NCI-H82 (cell line): ENCODE data around the gene IVL.

Experiments used
- DNase-seq: peaks from one replicate; lab custom pipeline; 2025; lab: John Stamatoyannopoulos, UW

The IVL gene, protein sequence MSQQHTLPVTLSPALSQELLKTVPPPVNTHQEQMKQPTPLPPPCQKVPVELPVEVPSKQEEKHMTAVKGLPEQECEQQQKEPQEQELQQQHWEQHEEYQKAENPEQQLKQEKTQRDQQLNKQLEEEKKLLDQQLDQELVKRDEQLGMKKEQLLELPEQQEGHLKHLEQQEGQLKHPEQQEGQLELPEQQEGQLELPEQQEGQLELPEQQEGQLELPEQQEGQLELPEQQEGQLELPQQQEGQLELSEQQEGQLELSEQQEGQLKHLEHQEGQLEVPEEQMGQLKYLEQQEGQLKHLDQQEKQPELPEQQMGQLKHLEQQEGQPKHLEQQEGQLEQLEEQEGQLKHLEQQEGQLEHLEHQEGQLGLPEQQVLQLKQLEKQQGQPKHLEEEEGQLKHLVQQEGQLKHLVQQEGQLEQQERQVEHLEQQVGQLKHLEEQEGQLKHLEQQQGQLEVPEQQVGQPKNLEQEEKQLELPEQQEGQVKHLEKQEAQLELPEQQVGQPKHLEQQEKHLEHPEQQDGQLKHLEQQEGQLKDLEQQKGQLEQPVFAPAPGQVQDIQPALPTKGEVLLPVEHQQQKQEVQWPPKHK

DNA sequence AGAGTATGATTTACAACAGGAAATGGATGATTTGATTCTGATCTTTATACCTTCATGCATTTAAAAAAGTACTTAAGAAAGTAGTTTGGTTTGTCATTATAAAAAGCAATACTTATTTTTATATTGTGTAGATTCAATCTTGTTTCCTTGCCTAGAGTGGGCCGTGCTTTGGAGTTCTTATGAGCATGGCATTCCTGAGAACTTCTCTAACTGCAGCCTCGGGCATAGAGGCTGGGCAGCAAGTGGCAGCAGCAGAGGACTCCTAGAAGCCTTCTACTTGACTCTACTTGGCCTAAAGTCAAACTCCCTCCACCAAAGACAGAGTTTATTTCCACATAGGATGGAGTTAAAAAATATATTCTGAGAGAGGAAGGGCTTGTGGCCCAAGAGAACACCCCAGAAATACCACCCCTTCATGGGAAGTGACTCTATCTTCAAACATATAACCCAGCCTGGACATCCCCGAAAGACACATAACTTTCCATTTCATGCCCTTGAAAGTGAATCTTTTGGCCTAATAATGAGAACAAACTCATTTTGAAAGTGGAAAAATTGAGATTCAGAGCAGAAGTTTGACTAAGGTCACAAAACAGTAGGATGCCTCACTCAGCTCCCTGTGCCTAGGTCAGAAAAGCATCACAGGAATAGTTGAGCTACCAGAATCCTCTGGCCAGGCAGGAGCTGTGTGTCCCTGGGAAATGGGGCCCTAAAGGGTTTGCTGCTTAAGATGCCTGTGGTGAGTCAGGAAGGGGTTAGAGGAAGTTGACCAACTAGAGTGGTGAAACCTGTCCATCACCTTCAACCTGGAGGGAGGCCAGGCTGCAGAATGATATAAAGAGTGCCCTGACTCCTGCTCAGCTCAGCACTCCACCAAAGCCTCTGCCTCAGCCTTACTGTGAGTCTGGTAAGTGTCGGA lies at the start of gene IVL:
IVL (plus strand) TSS at position 861 of the 916 bp plus-strand sequence. CDS start 1,252 bp downstream, outside the sequence.
- no peak for DNase-seq

DNA sequence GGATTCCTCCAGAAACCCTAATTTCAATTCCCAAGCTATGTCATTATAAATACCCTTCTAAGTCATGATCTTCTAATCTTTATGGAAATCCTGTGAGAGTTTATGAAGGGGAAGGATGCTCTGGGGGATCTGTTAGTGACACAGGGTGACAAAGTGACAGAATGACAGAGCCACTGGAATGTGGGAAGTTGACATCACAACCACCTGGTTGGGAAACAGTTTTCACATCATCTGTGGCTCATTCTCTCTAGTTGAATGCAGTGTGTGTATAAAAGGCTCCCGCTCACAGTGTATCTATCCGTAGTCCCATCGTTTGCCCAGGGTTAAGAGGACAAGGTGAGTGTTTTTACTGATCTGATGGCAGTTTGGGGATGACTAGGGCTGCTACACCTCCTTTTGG lies 48.6 kb upstream of the IVL start, which contains the start of gene LCE7A:
LCE7A (plus strand) TSS at position 301 of the 400 bp plus-strand sequence. CDS start 702 bp downstream, outside the sequence.
- no peak for DNase-seq

DNA sequence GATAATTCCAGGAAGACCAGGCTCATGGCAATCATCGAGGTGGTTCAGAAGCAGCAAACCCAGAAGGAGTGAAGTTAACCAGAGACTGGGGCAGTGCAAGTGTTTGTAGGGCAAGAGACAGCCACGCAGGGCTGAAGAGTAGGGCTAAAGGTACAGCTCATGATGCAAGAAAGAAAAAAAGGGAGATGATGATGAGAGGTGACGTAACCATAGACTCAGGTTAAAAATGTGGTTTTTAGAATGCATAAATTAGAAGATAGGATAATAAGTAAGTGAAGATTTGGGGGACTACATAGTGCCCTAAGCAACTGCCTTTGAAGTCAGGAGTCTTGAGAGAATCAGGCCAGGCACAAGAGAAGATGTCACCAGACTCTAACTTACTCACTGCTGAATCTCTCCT lies 48.2 kb upstream of the IVL start:
- DNase-seq: no peak

DNA sequence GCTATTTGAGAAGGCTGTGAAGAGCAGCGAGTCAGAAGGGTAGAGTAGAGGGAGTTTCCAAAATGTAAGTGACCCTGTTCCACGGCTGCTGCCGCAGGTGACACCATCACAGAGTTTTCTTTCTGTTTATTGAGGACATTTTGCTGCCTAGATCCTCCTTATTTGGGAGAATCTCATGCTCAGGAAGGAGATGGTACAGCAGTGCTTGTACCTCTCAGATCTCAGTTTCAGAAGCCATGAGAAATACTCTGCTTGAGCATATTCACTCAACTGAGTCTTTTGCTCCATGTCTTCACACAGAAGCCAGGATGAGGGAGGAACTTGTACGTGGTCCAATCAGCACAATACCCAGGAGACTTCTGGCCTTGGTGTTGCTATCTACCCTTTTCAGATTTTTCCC lies 47.0 kb upstream of the IVL start:
- no peak for DNase-seq

DNA sequence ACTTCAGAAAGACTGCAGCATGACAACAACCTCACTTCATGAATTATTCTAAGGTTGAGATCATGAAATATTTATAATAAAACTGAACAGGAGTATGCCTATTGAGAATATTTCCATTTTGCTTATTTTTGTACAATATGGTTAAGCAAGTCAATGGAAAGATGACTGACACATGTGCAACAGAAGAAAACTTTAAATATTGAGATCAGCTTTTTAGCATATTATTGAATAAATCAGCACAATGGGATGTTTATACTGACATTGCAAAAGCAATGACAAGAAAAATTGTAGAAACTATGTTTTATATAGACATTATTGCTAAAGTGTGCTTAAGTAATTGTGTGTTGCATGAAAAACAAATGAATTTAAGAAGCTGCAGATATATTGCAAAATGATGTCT lies 43.9 kb upstream of the IVL start:
- no peak for DNase-seq

DNA sequence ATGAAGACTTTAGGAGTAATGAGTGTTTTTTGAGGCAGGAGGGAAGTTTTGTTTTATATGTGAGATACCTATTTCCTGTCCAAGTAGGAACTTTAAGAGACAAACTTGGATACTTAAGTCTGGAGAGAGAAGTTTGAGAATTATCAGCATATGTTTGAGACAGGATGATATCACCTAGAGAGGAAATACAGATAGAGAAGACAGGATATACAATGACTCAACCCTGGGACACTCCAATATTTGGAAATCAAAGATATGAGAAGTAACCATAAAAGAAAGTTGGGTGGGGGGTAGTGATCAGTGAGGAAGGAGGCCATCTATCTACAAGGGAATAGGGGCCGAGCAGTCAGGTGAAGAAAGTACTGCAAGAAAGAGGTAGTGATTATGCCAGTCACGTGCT lies 42.0 kb upstream of the IVL start:
- DNase-seq: no peak

DNA sequence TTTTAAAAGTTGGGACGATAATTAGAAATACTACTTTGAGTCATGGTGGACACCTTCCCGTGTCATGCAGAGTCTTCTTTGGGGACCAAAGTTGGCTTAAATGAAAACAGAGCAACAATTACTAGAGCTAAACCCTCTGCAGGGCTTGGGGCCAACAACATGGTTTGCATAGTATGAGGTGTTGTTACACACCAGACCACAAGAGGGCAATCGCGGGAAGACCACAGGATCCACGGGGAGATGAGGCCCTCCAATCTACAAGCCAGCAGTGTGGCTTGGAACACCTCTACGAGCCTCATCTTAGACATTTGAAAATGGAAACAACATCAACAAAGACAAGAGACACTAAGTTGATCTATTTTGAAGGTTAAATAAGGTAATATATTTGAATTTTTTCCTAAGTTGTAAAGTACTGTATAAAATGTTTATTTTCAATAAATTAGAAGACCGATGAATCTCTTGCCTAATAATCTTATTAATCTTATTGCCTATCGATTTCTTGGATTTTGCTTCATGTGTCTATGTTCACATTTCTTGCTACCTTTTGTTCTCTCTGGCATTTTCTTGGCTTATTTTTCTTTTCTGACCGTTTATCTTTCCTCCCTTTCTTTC lies 38.4 kb upstream of the IVL start:
- DNase-seq: peak; percentile 85

DNA sequence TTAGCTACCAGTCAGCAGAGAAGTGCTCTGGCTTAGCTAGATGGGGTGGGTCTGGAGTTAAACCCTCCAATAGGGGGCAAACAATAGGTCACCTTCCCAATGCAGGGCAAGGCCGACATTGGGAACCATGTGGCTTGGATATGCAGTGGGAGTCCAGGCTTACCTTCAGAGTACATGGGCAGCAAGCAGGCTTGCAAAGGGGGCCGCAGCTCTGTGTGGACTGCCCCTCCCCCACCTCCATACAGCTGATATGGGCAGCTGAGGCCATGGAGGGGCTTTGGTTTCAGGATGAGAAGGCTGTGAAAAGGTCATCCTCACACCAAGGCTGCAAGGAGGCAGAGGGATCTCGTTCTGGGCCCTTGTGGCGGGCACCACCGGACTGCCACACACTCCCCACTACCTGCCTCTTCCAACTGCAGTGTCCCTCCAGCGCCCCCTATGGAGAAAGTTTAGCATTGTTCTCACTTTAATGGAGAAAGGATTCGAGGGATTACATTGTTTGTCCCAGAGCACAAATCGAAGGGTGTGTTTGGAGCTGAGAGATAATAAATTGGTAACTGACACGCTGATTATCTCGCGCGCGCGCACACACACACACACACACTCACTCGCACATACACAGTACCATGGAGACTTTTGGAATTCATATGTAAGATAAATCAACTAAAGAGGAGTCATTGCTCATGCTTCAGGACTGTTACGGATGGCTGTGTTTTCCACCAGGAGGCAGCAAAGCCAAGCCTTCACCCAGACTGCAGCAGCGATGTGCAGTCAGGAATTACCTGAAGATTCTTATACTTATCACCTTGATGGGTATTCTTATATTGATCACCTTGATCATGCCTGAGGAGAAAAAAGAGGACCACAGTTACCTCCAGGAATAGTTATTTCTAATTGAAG lies 37.3 kb upstream of the IVL start:
- DNase-seq: peak; percentile 56

DNA sequence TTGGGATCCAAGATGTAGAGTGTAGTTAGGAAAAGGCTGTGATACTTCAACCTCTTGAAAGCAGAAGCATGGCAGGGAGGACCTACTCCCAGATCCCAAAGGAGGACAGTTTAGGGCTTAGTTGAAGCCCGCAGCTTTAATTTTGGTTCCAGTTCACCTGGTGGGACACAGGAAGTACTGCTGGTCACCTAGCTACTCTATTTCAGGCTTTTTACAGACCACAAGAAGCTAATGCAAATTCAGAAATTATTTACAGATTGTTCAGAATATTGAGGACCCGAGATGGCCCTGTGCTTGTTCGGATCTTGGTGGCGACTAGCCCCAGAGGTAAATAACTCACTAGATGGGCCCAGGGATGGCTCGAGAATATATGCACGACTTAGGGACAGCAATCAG lies 36.6 kb upstream of the IVL start:
- no peak for DNase-seq

DNA sequence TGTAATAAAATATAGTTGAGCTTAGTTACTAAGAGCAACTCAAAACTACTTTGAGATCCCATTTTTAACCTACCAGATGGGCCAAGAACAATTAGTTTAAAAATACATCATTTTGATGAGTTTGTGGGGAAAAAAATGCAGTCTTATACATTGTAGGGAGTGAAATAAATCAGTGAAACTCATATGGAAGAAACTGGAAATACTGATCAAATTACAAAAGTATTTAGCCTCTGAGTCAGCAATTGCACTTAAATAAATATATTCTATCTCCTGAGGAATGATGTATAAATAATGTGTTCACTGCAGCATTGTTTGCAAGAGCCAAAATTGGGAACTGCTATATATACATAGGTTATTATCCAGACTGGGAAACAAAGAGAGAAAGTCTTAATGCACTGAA lies 34.9 kb upstream of the IVL start:
- no peak for DNase-seq

DNA sequence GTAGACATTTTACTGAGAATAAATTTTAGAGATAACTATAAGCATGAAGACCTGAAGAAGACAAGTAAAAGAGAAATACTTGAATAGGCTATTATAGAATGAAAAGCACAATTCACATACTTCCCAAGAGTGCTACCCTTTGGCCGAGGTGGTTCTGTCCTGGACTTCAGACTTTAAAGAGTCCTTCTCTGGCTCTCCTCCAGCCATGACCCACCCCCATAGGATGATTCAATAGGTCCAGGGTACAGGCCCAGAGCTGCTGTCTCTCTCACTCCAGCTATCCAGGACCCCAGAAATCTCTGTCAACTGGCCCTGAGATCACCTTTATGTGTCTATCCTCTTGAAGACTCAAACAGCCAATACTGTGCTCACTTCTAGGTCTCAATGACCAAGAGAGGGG lies 31.5 kb upstream of the IVL start:
- DNase-seq: no peak

DNA sequence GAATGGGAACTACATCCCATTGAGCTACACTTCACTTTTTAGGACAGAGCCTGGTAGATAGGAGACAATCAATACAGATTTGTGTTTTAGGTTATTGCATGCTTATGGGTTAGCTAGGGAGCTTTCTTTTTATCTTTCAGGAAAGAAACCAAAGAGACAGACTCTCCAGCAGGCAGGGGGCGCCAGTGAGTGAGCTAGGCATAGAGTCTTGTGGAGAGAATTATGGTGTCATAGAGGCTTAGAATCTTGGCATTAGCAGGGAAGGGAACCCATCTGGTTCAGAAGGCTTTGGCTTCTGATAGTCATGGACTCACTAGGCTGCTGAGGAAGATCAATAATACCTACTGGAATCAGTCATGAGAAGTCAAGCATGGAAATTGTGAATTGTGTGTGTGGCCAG lies 30.3 kb upstream of the IVL start, which contains the start of gene SMCP:
SMCP (plus strand) TSS at position 281 of the 400 bp plus-strand sequence. CDS start 6,101 bp downstream, outside the sequence.
- peak; percentile 62 for DNase-seq

DNA sequence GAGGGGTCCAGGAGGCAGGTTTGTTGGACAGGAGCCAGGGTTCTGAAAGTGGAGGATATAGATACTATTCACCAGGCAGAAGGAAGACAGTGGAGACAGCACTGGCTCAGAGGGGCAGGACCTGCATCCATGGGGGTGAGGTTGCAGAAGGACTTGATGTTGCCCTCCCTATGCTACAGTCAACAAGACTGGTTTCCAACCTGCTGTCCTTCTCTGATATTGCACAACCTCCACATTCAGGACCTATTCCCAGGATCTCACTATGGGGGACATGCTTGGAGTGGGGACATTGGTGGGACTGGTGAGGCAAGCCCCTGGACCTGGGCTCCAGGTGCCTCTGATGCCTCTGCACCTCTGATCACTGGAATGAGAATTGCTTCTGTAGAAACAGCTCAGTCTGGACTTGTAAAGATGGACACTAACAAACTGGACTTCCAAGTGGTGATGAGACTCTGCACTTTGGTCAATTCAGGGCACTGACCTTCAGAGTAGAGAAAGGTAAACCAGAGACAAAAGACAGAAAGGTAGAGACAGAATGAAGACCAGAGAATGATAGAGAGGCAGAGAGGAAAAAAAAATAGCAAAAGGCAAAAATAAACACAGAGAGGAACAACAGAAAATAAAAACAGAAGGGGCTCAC lies 28.7 kb upstream of the IVL start:
- DNase-seq: no peak

DNA sequence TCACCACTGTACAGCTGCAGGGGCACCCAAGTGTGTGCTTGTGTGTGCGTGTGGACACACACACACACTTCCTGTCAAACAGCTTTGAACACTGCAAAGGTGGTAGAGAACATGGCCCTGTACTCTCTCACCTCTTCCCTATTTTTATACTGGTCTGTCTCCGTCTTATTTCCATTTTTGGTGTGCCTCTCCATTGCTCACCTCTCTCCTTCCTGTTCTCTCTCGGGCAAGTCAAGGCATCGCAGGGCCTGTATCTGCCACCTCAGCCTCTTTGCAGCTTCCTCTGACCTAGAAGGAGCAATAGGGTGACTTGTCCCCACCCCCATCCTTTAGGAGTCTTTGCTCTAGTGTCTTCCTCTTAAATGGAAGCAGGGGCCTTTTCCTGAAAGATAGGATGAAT lies 28.0 kb upstream of the IVL start:
- no peak for DNase-seq

DNA sequence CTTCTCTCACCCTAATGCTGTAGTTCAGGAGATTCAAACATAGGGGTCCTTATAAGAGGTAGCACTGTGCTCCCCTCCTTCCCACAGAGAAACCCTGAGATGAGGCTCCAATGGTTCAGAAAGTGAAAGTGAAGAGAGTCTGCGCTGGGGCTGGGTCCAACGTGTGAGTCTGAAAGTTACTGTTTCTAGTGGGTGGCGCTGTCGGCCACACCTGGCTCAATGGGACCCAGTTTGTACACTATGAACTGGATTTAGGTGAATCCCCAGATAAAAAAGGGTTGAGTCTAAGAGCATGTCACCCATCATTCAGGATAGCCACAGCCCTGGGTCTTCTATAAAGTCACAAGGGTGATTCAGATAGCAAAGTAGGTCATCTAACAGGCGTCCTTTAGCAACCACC lies 27.4 kb upstream of the IVL start:
- no peak for DNase-seq

DNA sequence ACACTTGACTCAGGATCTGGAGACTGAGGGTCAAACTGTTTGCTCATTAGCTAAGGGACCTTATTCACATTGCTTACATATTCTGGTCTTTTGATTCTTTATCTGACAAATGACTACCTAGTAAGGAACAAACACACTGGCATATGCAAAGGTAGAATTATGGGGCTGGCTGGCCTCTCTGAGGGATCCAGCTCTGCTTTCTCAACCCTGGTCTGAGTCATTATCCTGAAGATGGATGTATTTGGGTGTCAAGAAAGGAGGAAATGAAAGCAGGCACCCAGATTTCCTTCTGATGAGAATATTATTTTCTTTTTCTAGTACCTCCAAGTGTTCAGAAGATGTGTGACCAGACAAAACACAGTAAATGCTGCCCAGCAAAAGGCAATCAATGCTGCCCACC lies 24.3 kb upstream of the IVL start:
- no peak for DNase-seq

DNA sequence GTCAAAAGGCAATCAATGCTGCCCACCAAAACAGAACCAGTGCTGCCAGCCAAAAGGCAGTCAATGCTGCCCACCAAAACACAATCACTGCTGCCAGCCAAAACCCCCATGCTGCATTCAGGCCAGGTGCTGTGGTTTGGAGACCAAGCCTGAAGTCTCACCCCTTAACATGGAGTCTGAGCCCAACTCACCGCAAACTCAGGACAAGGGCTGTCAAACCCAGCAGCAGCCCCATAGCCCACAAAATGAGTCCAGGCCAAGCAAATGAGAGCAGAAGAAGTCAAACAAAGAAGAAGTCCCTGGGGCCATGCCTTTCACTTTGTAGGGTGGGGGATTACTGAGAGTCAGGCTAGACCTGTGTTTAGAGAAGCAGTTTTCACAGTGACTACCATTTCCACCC lies 23.8 kb upstream of the IVL start:
- no peak for DNase-seq

DNA sequence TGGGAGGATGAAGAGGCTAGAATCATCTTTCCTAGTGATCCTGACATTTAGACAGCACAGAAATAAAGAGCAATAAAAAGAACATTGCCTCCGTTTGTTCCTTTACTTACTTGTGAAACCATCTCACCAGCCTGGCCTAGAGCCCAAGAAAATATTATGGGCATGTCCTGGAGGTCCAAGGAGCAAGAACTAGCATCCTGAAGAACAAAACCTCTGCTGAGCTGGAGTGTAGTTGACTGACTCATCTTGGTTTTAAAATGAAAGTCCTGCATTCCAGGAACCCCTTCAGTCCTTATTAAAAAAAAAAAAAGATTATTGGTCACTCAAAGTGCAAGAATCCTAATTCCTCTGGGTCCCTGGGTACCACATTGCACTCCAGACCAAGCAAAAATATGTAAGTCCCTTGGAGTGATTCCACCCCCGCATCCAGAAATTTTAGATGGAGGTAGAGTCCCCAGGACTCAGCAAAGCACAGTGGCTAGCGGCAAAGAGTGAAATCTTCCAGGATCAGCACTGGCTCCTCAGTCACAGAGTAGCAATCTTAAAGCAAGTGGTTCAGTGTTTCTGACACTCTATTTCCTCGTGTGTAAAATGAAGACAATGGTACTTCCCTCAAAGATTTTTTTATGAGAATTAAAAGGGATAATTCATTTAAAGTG lies 23.3 kb upstream of the IVL start:
- DNase-seq: no peak

DNA sequence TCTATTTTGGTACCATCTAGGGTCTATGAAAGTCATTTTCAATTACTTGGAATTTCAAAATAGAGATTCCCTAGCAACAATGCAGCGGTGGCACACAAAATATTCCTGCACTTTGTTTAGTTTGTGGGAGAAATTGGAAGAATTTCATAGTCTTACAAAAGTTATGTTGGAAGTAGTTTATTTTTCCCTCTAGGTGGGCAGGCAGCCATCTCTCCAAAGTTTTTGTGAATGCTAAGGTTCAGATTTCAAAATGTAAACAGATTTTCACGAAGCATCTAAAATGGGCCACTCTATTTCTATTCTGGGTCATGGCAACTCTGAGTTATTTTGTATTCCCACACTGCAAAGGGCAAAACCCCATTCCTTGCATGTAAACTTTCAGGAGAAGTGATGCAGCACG lies 22.3 kb upstream of the IVL start:
- DNase-seq: no peak
